ENCODE results near the gene AK9.
A peak's percentile ranks its signal among the peaks of the same experiment; 100 is the strongest.

Gene AK9

GRCh38 chr6:109510358-109510757 is 180.6 kb downstream of the AK9 start:
- DNase-seq: no peak

- DNase-seq: no peak
These were observed 182.7 kb downstream of the AK9 start for GRCh38 chr6:109508166-109508860.

- no peak for DNase-seq
These were observed 183.4 kb downstream of the AK9 start for GRCh38 chr6:109507490-109508072.

- no peak for DNase-seq
These were observed 184.2 kb downstream of the AK9 start for GRCh38 chr6:109506841-109507240.

- no peak for DNase-seq
These were observed 184.7 kb downstream of the AK9 start for GRCh38 chr6:109506314-109506713.

GRCh38 chr6:109503327-109504224 is 187.4 kb downstream of the AK9 start:
- DNase-seq: no peak

GRCh38 chr6:109498936-109499335 is 192.1 kb downstream of the AK9 start:
- DNase-seq: no peak

- no peak for DNase-seq
These were observed 192.9 kb downstream of the AK9 start for GRCh38 chr6:109498052-109498451.

GRCh38 chr6:109496036-109496772 is 194.8 kb downstream of the AK9 start:
- DNase-seq: no peak

GRCh38 chr6:109493865-109494264 is 197.1 kb downstream of the AK9 start:
- peak; percentile 45 to 85 for DNase-seq

GRCh38 chr6:109491207-109491938 is 199.6 kb downstream of the AK9 start:
- peak; percentile 14 to 19 for DNase-seq

- no peak for DNase-seq
These were observed 200.3 kb downstream of the AK9 start for GRCh38 chr6:109490713-109491112.

- no peak for DNase-seq
These were observed 203.0 kb downstream of the AK9 start for GRCh38 chr6:109488001-109488400.

GRCh38 chr6:109486068-109486467 is 204.9 kb downstream of the AK9 start:
- DNase-seq: no peak

- DNase-seq: no peak
These were observed 205.6 kb downstream of the AK9 start for GRCh38 chr6:109485266-109485935.

GRCh38 chr6:109484122-109484521 is 206.9 kb downstream of the AK9 start:
- DNase-seq: no peak

- peak; percentile 40 to 46 for DNase-seq
These were observed 207.3 kb downstream of the AK9 start for GRCh38 chr6:109483735-109484057.

- peak; percentile 73 to 85 for DNase-seq
These were observed 207.9 kb downstream of the AK9 start, which contains the start of gene ZBTB24 for GRCh38 chr6:109482905-109483734. TSS of gene ZBTB24 (minus strand) at chr6:109483219. CDS start at chr6:109482026, 1,193 bp downstream.

GRCh38 chr6:109480993-109481480 is 210.0 kb downstream of the AK9 start:
- DNase-seq: no peak

- DNase-seq: no peak
These were observed 212.0 kb downstream of the AK9 start for GRCh38 chr6:109478841-109479624.

All from Kasumi-1 (cell line).